Fibroblast of lung (primary cell): Measurements from ENCODE around the gene OTUB1.

Source experiments
- EZH2 ChIP-seq: IDR thresholded peaks from 2 replicates; pipeline ENCODE4 v1.5.1; 2012; ENCODE audit warnings: low read length, control low read depth, mild to moderate bottlenecking; ENCODE audit errors: missing control alignments
- TF ChIP-seq, protein P1 (sequence below), 2 donors: IDR thresholded peaks in 1 of 2; conservative IDR thresholded peaks in 1 of 2; 1 replicate in 1 of 2; 2 replicates in 1 of 2; pipeline ENCODE4 v1.5.1; 2011 to 2012; ENCODE audit warnings: low read length in 2 of 2, control low read depth in 1 of 2, inconsistent platforms in 1 of 2, low read depth in 1 of 2, mild to moderate bottlenecking in 1 of 2

DNA sequence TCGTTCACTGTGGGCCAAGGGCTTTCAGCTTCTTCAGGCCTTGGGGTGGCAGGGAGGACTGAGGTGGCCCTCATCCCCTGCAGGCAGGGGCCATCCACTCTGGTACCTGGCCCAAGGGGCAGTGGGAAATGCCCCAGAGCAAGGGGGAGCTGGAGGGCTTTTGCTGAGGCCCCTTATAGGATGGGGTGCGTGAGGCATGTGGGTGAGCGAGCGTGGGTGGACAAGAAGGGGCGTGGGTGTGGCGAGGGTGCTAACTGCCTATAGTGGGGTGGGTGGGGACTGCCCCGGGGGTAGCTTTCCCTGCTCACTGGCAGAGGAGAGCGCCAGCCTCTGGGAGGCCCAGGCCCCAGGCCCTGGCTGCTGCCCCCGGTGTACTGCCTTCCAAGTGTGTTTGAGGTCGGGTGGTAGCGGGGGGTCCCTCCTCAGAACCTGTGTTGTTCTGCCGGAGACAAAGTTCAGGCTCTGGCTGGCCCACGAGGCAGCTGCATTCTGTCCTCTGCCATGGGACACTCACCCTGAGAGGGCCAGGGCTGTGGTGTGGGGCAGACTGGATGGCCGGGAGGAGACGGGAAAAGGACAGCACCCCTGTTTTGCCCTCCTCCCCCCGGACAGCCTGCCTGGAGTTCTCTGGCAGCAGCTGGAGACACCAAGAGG lies 52.9 kb downstream of the OTUB1 start:
- TF ChIP-seq, protein P1, sequence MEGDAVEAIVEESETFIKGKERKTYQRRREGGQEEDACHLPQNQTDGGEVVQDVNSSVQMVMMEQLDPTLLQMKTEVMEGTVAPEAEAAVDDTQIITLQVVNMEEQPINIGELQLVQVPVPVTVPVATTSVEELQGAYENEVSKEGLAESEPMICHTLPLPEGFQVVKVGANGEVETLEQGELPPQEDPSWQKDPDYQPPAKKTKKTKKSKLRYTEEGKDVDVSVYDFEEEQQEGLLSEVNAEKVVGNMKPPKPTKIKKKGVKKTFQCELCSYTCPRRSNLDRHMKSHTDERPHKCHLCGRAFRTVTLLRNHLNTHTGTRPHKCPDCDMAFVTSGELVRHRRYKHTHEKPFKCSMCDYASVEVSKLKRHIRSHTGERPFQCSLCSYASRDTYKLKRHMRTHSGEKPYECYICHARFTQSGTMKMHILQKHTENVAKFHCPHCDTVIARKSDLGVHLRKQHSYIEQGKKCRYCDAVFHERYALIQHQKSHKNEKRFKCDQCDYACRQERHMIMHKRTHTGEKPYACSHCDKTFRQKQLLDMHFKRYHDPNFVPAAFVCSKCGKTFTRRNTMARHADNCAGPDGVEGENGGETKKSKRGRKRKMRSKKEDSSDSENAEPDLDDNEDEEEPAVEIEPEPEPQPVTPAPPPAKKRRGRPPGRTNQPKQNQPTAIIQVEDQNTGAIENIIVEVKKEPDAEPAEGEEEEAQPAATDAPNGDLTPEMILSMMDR (conservative IDR thresholded peaks at IDR 0.05 in 1 of 2, IDR thresholded peaks at IDR 0.05 in 1 of 2; ENCODE audit: low read depth in 1 of 2, low read length in 2 of 2) = no peak
- TF ChIP-seq EZH2 = no peak
